A673 (cell line): ENCODE data around the gene LYRM2.

ENCODE experiments used
- EZH2 ChIP-seq: fragments of 200-600 bp; sonication (generic); IDR thresholded peaks from 2 replicates; pipeline ENCODE4 v1.6.1; 2017; ENCODE audit warnings: borderline replicate concordance, low read depth, mild to moderate bottlenecking, mixed read lengths, antibody characterized with exemption, low read length; ENCODE audit not compliant: poor library complexity, severe bottlenecking
- TF ChIP-seq, protein P1 (sequence below): fragments of 300-800, 200-600 bp; sonication (generic); conservative IDR thresholded peaks from 2 replicates; pipeline ENCODE4 v1.5.1; 2017; ENCODE audit warnings: low read depth, mild to moderate bottlenecking, antibody characterized with exemption, low read length, moderate library complexity, mixed read lengths

DNA sequence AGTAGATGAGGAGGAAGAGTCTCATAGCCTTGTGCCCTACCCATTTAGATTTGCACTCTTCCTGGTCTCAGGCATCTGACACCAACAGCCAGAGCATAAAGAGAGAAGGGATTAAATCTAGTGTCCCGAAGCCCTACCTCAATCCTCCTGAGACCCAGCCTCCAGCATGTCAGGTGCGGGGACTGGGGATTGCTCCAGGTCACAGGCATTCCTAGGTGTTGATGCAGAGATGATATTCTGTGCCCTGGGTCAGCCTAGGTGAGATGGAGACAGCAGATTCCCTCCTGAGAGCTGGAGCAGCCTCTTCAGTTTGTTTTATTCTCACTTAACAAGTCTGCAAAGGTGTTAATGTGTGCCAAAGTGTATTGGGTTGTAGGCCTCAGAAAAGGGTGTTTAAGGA, 115.8 kb downstream of the LYRM2 start:
- no peak for TF ChIP-seq EZH2
- TF ChIP-seq, protein P1, sequence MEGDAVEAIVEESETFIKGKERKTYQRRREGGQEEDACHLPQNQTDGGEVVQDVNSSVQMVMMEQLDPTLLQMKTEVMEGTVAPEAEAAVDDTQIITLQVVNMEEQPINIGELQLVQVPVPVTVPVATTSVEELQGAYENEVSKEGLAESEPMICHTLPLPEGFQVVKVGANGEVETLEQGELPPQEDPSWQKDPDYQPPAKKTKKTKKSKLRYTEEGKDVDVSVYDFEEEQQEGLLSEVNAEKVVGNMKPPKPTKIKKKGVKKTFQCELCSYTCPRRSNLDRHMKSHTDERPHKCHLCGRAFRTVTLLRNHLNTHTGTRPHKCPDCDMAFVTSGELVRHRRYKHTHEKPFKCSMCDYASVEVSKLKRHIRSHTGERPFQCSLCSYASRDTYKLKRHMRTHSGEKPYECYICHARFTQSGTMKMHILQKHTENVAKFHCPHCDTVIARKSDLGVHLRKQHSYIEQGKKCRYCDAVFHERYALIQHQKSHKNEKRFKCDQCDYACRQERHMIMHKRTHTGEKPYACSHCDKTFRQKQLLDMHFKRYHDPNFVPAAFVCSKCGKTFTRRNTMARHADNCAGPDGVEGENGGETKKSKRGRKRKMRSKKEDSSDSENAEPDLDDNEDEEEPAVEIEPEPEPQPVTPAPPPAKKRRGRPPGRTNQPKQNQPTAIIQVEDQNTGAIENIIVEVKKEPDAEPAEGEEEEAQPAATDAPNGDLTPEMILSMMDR = no peak
